Coronary artery (tissue), 2 donors: ENCODE measurements around the gene KCNK1.

Experiments
- DNase-seq: peaks from one replicate; pipeline ENCODE4 v3.0.0-alpha.2; 2017; ENCODE audit warnings: low spot score
- H3K27ac ChIP-seq, 2 donors: fragments of 200-600 bp; sonication (generic); one replicate each; pipeline ENCODE4 v1.5.1; 2016 to 2019
- H3K4me3 ChIP-seq: fragments of 200-600 bp; sonication (generic); 2 replicates; pipeline ENCODE4 v1.5.1; 2016; ENCODE audit warnings: mild to moderate bottlenecking, moderate library complexity
- TF ChIP-seq, protein P1 (sequence below): fragments of 200-600 bp; sonication (generic); IDR thresholded peaks from one replicate; pipeline ENCODE4 v1.5.1; 2019; ENCODE audit warnings: antibody characterized with exemption

KCNK1 gene

DNA sequence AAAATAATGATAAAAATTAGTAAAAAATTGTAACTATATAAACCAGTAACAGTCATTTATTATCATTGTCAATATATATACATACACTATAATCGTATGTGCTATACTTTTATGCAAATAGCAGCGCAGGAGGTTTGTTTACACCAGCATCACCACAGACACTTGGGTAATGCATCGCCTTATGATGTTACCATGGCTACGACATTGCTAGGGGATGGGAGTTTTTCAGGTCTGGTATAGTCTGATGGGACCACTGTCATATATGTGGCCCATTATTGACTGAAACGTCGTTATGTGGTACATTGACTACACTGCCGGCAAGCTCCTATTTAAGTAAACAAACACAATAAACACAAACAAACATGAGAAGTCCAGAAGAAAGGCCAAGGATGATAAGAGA, 45.6 kb downstream of the KCNK1 start:
- TF ChIP-seq, protein P1, sequence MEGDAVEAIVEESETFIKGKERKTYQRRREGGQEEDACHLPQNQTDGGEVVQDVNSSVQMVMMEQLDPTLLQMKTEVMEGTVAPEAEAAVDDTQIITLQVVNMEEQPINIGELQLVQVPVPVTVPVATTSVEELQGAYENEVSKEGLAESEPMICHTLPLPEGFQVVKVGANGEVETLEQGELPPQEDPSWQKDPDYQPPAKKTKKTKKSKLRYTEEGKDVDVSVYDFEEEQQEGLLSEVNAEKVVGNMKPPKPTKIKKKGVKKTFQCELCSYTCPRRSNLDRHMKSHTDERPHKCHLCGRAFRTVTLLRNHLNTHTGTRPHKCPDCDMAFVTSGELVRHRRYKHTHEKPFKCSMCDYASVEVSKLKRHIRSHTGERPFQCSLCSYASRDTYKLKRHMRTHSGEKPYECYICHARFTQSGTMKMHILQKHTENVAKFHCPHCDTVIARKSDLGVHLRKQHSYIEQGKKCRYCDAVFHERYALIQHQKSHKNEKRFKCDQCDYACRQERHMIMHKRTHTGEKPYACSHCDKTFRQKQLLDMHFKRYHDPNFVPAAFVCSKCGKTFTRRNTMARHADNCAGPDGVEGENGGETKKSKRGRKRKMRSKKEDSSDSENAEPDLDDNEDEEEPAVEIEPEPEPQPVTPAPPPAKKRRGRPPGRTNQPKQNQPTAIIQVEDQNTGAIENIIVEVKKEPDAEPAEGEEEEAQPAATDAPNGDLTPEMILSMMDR, result no peak
- no peak overlapping the region for H3K27ac ChIP-seq
- H3K4me3 ChIP-seq, result no peak overlapping the region
- DNase-seq, result no peak

- TF ChIP-seq, protein P1, result no peak
- Histone ChIP-seq H3K27ac (no peak overlapping the region), H3K4me3 (no peak overlapping the region)
- DNase-seq, result no peak
Observed at GRCh38 chr1:233661376-233662159, 47.7 kb downstream of the KCNK1 start.

GRCh38 chr1:233662575-233663304, 48.8 kb downstream of the KCNK1 start:
- H3K27ac ChIP-seq, result no peak overlapping the region
- TF ChIP-seq, protein P1, result no peak
- no peak for DNase-seq
- no peak overlapping the region for H3K4me3 ChIP-seq

- no peak for DNase-seq
- Histone ChIP-seq H3K27ac (no peak overlapping the region), H3K4me3 (no peak overlapping the region)
- TF ChIP-seq, protein P1, result no peak
Observed at GRCh38 chr1:233664253-233664652, 50.3 kb downstream of the KCNK1 start.

GRCh38 chr1:233664804-233665574, 51.1 kb downstream of the KCNK1 start:
- H3K4me3 ChIP-seq, result no peak overlapping the region
- no peak overlapping the region for H3K27ac ChIP-seq
- no peak for DNase-seq
- TF ChIP-seq, protein P1, result no peak

DNA sequence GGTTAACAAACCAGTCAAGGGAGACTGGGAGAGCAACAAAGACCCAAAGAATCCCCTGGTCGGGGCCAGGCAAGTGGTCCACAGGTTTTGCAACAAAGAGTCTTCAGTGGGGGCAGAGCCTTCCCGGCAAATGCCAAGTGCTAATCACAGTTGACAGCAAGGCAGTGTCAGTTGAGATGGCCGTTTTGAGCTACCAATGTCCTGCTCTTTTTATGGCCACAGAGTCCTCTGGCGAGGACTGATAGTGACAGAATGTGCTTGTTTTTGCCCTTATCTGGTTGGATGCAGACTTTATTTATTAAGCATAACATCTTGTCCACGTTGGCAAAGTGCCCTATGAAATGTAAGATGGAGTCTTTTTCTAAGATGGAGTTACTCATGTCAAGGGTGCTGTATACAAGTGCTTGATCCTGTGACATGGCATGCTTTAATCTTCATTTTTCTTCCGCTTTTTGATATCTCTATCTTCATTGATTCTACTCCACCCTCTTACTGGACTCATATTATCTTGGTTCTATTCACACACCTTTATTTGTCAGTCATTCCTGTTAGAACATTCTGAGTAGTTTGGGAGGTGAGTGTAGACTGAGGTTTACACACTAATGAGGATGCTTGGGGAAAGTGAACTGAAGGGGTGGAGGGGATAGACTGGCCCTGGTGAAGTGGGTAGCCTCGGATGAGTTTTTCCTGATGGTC, 51.8 kb downstream of the KCNK1 start:
- DNase-seq, result no peak

More for the DNA sequence above, 51.8 kb downstream of the KCNK1 start:
- TF ChIP-seq, protein P1, result no peak
- H3K4me3 ChIP-seq, result no peak overlapping the region
- H3K27ac ChIP-seq, result no peak overlapping the region
